Endothelial cell of umbilical vein (primary cell): ENCODE data around the gene NCAPH2. TPM values are rescaled to one million over a fixed set of nuclear protein-coding genes. Genes with fewer than 3 reads are reported as not detected.

Experiments
- BruUV-seq: library from RNA; stranded (reverse); fragments of 400-500 nt; replicated peaks from 2 replicates; lab custom pipeline; 2021; lab: Mats Ljungman, UMichigan
- CTCF ChIA-PET: fragments of 300-600, 350-600 bp; sonication (Branson Sonifier 250); formaldehyde crosslinking; loops from one replicate; lab custom pipeline; 2021; ENCODE audit warnings: antibody characterized with exemption, inconsistent platforms; lab: Charles Lee
- POLR2A ChIA-PET: fragments of 300-600, 350-600 bp; sonication (Branson Sonifier 250); formaldehyde crosslinking; loops from one replicate; lab custom pipeline; 2021; ENCODE audit warnings: antibody characterized with exemption, inconsistent platforms; lab: Charles Lee
- DNase-seq: peaks from one replicate; pipeline ENCODE4 v3.0.0-alpha.2; 2011; ENCODE audit warnings: low read depth, low spot score
- FAIRE-seq: peaks from 2 replicates; lab custom pipeline; 2011; peaks lifted over from hg19 to GRCh38; lab: Jason Lieb, UNC
- H2AFZ ChIP-seq: 2 replicates; pipeline ENCODE4 v1.6.0; 2012; ENCODE audit warnings: low read depth, low read length, control low read depth, inconsistent platforms
- H3K27ac ChIP-seq: 2 replicates; pipeline ENCODE4 v1.5.1; 2011; ENCODE audit warnings: low read depth, mild to moderate bottlenecking, control low read depth, low read length, moderate library complexity; ENCODE audit not compliant: insufficient read depth
- H3K27me3 ChIP-seq, 2 experiments: 2 replicates each; pipeline versions ENCODE4 v1.6.0 to v1.6.1; 2011; ENCODE audit warnings: low read length in 2 of 2, mixed read lengths in 1 of 2; ENCODE audit not compliant: control insufficient read depth in 2 of 2, insufficient read depth in 2 of 2
- H3K36me3 ChIP-seq, 2 experiments: 2 replicates in 1 of 2; 3 replicates in 1 of 2; pipeline ENCODE4 v1.5.1; 2011; ENCODE audit warnings: low read length in 2 of 2, mild to moderate bottlenecking in 1 of 2, moderate library complexity in 1 of 2; ENCODE audit not compliant: control insufficient read depth in 2 of 2, insufficient read depth in 2 of 2; ENCODE audit errors: extremely low read depth in 1 of 2
- H3K4me1 ChIP-seq: 3 replicates; pipeline ENCODE4 v1.5.1; 2011; ENCODE audit warnings: mild to moderate bottlenecking, low read length; ENCODE audit not compliant: control insufficient read depth, insufficient read depth; ENCODE audit errors: extremely low read depth
- H3K4me2 ChIP-seq: 2 replicates; pipeline ENCODE4 v1.6.1; 2011; ENCODE audit warnings: low read length, control low read depth, mixed read lengths; ENCODE audit not compliant: insufficient read depth
- H3K4me3 ChIP-seq, 3 experiments: fragments of 200-600 bp in 1 of 3; sonication (generic), shearing (Covaris generic) in 1 of 3; replicated peaks in 1 of 3; 2 replicates each; pipeline ENCODE4 v1.5.1; 2011 to 2016; ENCODE audit warnings: control low read depth in 3 of 3, low read length in 3 of 3, mild to moderate bottlenecking in 2 of 3, inconsistent platforms in 1 of 3, low read depth in 1 of 3, moderate library complexity in 1 of 3; ENCODE audit not compliant: insufficient read depth in 1 of 3
- H3K79me2 ChIP-seq: 2 replicates; pipeline ENCODE4 v1.6.0; 2012; ENCODE audit warnings: low read length, inconsistent platforms; ENCODE audit not compliant: control insufficient read depth, insufficient read depth
- H3K9ac ChIP-seq: replicated peaks from 2 replicates; pipeline ENCODE3; 2011; ENCODE audit warnings: low read length, control low read depth; ENCODE audit not compliant: insufficient read depth; ENCODE audit errors: extremely low read depth
- H3K9me1 ChIP-seq: replicated peaks from 3 replicates; pipeline ENCODE4 v1.6.0; 2011; ENCODE audit warnings: mild to moderate bottlenecking, low read length; ENCODE audit not compliant: control insufficient read depth, insufficient read depth; ENCODE audit errors: extremely low read depth
- H3K9me3 ChIP-seq: replicated peaks from 2 replicates; pipeline ENCODE4 v1.5.1; 2012; ENCODE audit warnings: low read length, inconsistent platforms; ENCODE audit not compliant: control insufficient read depth, insufficient read depth
- H4K20me1 ChIP-seq: replicated peaks from 2 replicates; pipeline ENCODE3; 2011; ENCODE audit warnings: mild to moderate bottlenecking, low read length; ENCODE audit not compliant: control insufficient read depth, insufficient read depth; ENCODE audit errors: extremely low read depth
- CTCF ChIP-seq, 2 donors: IDR thresholded peaks; 1 replicate in 1 of 2; 2 replicates in 1 of 2; pipeline ENCODE4 v1.5.1; 2011; ENCODE audit warnings: low read length in 2 of 2, mild to moderate bottlenecking in 2 of 2, moderate library complexity in 2 of 2, control low read depth in 1 of 2, inconsistent platforms in 1 of 2, low read depth in 1 of 2; ENCODE audit not compliant: insufficient read depth in 1 of 2; ENCODE audit errors: extremely low read depth in 1 of 2
- EZH2 ChIP-seq: IDR thresholded peaks from 2 replicates; pipeline ENCODE4 v1.6.1; 2012; ENCODE audit warnings: borderline replicate concordance, low read depth, mild to moderate bottlenecking, moderate library complexity, low read length, inconsistent platforms; ENCODE audit not compliant: severe bottlenecking
- FOS ChIP-seq: IDR thresholded peaks from 2 replicates; pipeline ENCODE4 v1.6.1; 2011; ENCODE audit warnings: mild to moderate bottlenecking, low read length, moderate library complexity, borderline replicate concordance; ENCODE audit not compliant: insufficient read depth
- GATA2 ChIP-seq: IDR thresholded peaks from 2 replicates; pipeline ENCODE4 v1.7.0; 2011; ENCODE audit warnings: low read depth, mild to moderate bottlenecking, moderate library complexity, mixed read lengths, low read length; ENCODE audit not compliant: insufficient read length, insufficient read depth
- JUN ChIP-seq: IDR thresholded peaks from 2 replicates; pipeline ENCODE4 v1.6.1; 2011; ENCODE audit warnings: borderline replicate concordance, low read depth; ENCODE audit not compliant: insufficient read length, insufficient read depth
- MYC ChIP-seq: IDR thresholded peaks from one replicate; pipeline ENCODE4 v1.6.1; 2011; ENCODE audit warnings: mild to moderate bottlenecking, low read depth, low read length
- POLR2A ChIP-seq: IDR thresholded peaks from 2 replicates; pipeline ENCODE4 v1.6.1; 2012; ENCODE audit warnings: low read depth, mild to moderate bottlenecking, control low read depth, low read length
- POLR2AphosphoS5 ChIP-seq: IDR thresholded peaks from 2 replicates; pipeline ENCODE4 v1.6.1; 2012; ENCODE audit warnings: low read depth, mild to moderate bottlenecking, control low read depth, low read length, moderate library complexity; ENCODE audit not compliant: insufficient read depth
- dilution Hi-C: fragments of 300-500 bp; cut with MboI; formaldehyde crosslinking; loops from one replicate; pipeline ENCODE4 v1.15.0; 2019; ENCODE audit warnings: low sequenced_read_pairs; ENCODE audit not compliant: extremely low pct_ligation_motif_present
- intact Hi-C: fragments of 100-400 bp; cut with micrococcal nuclease; formaldehyde crosslinking; loops from one replicate; pipeline ENCODE4 v1.10.0; 2022
- polyA plus RNA-seq, 4 experiments: library from polyadenylated mRNA; depleted of rRNA in 3 of 4; stranded (reverse) in 3 of 4; unstranded in 1 of 4; fragments of >200 nt; gene quantifications; 2 replicates each; pipeline versions ENCODE4 v1.2.1 to v1.2.3, GENCODE V29; 2011 to 2012; ENCODE audit warnings: missing spikeins in 1 of 4
- total RNA-seq: library from RNA; stranded (reverse); gene quantifications from 2 replicates; pipeline ENCODE4 v1.2.3, GENCODE V29; 2021
- TF ChIP-seq, protein P1 (sequence below): IDR thresholded peaks from 2 replicates; pipeline ENCODE4 v1.6.1; 2011; ENCODE audit not compliant: insufficient read depth, insufficient read length

NCAPH2 gene
- total and polyA plus RNA-seq, 2 donors (not counting 3 experiments of a cell fraction or from before 2014, with no cell fraction given): 42.4 to 43.2 TPM

- peak; percentile 61 for FAIRE-seq
- Histone ChIP-seq H3K4me3 (peak overlapping the region; percentile 68 to 98 (median 79)), H4K20me1 (no peaks in the 10 kb centered on the region), H3K9ac (peak overlapping the region; percentile 68), H3K27ac (peak overlapping the region; percentile 72), H2AFZ (no peak overlapping the region), H3K36me3 (peaks cover 6 to 10% of the 10 kb centered on the region in 2 experiments), H3K9me1 (no peaks in the 10 kb centered on the region), H3K4me1 (peaks cover 14% of the 10 kb centered on the region), H3K9me3 (no peaks in the 10 kb centered on the region), H3K79me2 (peaks cover 39% of the 10 kb centered on the region), H3K27me3 (no peaks in the 10 kb centered on the region), H3K4me2 (peak overlapping the region; percentile 99)
- dilution Hi-C loops (no loop called here), intact Hi-C loops (loop anchor here (1.0 to 2.0 kb wide), 2 partner anchors 16 to 74 kb away; partner anchors contain the start of genes CHKB and SCO2)
- POLR2A ChIA-PET: no interaction called here
- TSS peak; percentile 46 for BruUV-seq
- DNase-seq: no peak
- TF ChIP-seq EZH2 (no peak), JUN (no peak), POLR2AphosphoS5 (no peak), GATA2 (no peak), CTCF (IDR thresholded peaks at IDR 0.05; ENCODE audit: extremely low read depth in 1 of 2, insufficient read depth in 1 of 2, low read depth in 1 of 2, low read length in 2 of 2) (no peak), POLR2A (no peak), MYC (no peak), FOS (no peak)
- TF ChIP-seq, protein P1, sequence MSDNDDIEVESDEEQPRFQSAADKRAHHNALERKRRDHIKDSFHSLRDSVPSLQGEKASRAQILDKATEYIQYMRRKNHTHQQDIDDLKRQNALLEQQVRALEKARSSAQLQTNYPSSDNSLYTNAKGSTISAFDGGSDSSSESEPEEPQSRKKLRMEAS: no peak
- CTCF ChIA-PET: interaction anchor here (1.7 to 3.0 kb wide), 3 partner anchors 12 to 54 kb away, joined by 3 to 34 read pairs (median 26); partner anchors contain the start of genes SCO2 and SYCE3
These were observed 873 bp downstream of the NCAPH2 start for GRCh38 chr22:50508897-50509296.
